ENCODE data around the gene RBM33.
"Not testable (repeated sequence)": the region's sequence is repeated elsewhere in the genome, so short reads cannot be mapped to it uniquely, and the experiment has no call there.

Gene RBM33, protein sequence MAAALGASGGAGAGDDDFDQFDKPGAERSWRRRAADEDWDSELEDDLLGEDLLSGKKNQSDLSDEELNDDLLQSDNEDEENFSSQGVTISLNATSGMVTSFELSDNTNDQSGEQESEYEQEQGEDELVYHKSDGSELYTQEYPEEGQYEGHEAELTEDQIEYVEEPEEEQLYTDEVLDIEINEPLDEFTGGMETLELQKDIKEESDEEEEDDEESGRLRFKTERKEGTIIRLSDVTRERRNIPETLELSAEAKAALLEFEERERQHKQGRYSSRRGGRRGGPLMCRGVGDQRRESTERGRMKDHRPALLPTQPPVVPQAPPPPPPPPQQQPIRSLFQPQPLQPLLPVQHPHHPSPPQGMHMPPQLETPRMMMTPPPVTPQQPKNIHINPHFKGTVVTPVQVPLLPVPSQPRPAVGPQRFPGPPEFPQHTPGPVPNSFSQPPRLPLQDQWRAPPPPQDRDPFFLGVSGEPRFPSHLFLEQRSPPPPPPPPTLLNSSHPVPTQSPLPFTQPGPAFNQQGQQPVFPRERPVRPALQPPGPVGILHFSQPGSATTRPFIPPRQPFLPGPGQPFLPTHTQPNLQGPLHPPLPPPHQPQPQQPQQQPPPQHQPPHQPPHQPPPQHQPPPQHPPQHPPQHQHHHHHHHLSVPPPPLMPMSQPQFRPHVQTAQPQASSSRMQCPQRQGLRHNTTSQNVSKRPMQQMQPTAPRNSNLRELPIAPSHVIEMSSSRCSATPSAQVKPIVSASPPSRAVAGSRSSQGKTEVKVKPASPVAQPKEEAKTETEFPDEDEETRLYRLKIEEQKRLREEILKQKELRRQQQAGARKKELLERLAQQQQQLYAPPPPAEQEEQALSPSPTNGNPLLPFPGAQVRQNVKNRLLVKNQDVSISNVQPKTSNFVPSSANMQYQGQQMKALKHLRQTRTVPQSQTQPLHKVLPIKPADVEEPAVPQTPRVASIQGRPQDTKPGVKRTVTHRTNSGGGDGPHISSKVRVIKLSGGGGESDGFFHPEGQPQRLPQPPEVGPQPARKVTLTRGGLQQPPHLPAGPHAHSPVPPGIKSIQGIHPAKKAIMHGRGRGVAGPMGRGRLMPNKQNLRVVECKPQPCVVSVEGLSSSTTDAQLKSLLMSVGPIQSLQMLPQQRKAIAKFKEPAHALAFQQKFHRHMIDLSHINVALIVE

DNA sequence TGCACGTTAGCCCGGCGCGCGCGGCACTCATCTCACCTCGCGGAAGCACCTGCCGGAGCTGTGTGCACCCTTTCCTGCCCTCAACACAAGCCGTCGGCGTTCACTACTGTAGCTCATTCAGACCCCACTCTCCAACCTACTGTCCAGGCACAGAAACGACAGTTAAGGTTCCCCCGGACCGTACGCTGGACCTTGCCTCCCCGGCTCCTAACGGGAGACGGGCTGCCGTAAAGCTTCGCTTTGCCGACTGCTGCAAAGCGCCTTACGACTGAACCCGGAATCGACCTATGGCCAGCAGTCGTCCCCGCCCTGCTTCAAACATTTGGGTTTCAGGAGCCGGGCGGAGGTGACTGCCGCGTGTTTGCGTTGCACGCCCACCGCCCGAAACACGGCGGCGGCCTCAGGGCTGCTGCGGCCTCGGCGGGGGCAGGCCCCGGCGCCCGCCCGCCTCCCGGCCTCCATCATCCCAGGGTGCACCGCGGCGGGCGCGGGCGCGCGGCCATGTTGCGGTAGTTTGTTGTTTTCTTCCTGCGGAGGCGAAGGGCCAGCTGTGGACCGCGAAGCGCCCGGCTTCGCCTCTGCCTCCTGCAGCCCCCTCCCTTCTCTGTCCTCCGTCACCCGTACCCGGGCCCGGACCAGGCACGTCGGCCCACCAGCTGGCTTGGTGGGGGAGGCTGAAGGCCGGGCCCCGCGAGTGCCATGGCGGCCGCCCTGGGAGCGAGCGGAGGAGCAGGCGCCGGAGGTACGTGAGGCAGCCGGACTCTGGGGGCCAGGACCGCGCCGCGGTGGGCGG, at the start of gene RBM33:
Gene RBM33 (plus strand): TSS at position 484 of the 793 bp plus-strand sequence. CDS start 216 bp downstream, at position 700.
- peak; percentile 84 for DNase-seq (ENCODE audit: low spot score)

DNA sequence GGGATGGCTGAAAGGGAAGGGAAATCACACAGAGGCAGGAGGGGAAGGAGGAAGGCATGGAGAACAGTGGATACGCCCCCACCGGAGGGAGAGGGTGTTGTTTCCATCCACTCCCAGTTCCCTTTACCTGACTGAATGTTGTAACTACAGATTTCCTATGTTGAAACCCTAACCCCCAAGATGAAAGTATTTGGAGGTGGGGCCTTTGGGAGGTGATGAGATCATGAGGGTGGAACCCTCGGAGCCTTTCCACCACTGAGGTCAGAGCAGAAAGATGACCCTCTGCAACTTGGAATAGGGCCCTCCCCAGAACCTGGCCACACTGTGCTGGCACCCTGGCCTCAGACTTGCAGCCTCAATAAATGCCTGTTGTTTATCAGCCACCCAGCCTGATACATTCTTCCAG, 49.5 kb upstream of the RBM33 start:
- no peak for DNase-seq (ENCODE audit: low spot score)

DNA sequence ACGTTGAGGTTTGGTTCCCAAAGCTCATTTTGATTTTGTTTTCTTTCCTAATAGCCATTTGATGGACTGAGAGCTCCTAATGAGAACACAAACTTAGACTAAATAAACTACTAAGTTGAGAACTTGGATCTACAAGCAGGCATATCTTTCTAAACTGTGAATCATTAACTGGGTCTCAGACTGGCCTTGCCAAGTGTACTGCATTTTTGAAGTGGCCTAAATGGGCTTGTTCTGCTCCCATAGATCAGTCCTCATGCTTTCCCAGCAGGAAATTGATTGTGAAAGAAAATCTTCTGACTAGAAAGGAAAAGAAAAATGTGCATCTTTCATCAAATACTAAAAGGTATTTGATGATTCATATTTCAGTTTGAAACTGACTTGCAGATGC, 46.7 kb upstream of the RBM33 start:
- DNase-seq (ENCODE audit: low spot score): no peak

GRCh38 chr7:155598810-155599210, 45.7 kb upstream of the RBM33 start:
- peak; percentile 82 for DNase-seq (ENCODE audit: low spot score)

DNA sequence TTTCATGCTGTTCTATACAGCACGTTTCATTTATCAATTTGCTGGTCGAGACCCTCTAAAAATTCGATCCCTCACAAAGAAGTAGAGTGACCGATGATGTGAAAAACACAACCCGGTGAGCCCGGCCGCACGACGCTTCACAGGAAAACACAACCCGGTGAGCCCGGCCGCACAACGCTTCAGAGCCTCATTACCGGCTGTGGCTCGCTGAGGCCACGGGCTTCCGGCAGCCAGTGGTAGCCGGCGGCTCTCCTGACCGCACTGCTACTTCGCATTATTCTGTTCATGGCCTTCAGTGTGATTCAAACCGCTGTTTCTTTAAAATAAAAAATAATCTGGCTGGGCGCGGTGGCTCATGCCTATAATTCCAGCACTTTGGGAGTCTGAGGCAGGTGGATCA, 42.3 kb upstream of the RBM33 start:
- DNase-seq (ENCODE audit: low spot score): no peak

- DNase-seq (ENCODE audit: low spot score): no peak
Measured at GRCh38 chr7:155602750-155603149, 41.7 kb upstream of the RBM33 start.

DNA sequence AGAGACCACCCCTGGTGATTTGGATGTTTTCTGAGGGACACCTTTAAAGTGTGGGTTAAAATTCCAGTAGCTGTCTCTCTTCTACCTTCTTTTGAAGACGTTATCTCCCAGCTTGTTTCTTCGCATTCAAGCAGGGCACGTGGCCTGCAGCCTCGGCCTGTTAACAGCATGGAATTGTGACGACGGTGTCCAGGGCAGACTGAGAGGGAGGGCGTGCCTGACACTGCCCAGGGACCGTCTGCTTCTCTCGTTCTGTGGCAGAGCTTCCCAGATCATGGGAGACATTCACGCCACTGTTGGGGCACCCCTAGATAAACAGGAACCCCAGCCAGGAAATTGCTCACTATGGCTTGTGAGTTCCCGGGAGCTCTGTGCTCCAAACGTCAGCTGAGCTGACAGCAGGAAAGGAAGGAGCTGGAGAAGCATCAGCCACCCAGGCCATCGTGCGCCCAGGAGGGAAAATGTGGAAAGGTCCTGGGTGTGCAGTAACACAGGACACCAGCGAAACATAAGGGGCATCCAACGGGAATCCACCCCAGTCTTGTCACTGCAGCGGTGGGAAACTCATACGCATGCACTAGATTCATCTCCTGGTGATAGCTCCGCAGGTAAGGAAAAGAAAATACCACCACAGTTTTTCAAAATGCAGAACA, 41.1 kb upstream of the RBM33 start:
- DNase-seq (ENCODE audit: low spot score): no peak

DNA sequence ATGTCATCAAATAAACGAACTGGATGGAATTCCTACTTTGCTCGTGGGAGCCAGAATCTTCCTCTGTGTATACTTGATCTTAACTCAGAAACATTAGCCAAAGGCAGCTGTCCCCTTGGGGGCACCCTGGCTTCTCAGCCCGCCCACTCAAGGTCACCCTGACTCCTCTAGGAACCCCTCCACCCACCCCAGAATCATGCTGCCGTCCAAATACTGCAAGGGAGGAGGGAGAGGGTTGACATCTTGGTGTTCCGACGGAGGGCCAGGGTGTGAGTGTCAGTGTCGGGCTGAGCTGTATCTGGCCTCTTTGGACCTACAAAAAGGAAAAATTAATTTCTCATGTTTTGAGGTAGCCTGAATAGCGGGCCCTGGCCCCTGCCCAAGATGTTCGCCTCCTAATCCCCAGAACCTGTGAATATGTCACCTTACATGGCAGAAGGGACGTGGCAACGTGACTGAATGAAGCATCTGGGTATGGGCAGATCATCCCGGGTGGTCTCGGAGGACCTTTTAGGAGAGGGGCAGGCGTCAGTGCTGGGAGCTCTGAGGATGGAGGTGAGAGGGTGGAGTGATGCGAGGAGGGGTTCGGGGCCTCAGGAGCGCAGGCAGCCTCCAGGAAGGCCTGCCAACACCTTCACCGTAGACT, 40.5 kb upstream of the RBM33 start:
- no peak for DNase-seq (ENCODE audit: low spot score)

- no peak for DNase-seq (ENCODE audit: low spot score)
Measured at GRCh38 chr7:155604504-155604997, 39.9 kb upstream of the RBM33 start.

DNA sequence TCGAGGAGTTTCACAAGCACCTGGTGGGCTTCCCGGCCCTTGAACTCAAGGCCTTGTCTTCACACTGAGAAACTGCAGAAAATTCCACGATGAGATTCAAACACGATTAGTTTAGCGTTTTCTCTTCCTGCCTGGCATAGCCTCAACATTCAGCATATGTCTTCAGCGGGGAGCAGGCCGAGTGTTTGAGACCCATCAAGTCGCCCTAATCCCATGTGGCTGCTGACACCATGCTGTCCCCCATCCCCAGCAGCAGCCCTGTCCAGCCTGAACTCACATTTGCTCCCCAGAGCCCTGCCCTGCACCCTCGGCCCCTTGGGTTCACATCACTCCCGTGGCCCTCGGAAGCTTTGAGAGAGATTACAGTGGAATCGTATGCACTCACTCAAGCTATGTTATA, 35.3 kb upstream of the RBM33 start:
- no peak for DNase-seq (ENCODE audit: low spot score)

DNA sequence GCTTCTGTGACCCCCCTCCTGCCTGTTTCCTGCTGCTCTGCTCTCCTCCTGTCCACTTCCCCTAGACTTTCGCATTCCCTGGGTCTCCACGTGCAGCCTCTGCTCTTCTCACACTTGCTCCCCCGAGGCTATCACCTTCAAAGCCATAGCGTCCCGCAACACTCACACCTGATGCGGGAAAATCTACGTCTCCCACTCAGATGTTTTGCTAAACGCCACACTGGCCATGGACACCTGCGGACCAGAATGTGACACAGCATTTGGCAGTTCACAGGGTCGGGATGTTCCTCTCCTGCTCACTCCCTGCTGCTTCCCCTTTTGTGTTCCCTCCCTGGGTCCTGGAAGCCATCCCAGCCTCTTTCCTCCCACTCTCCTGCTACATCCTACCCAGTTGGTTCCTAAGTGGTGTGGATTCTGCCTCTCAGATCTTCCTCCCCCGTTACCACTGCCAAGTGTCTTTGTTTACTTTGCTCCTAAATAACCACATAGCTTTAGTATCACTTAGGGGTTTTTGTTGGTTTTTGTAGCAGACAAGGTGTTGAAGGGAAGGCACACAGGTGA, 33.7 kb upstream of the RBM33 start:
- DNase-seq (ENCODE audit: low spot score): no peak

GRCh38 chr7:155611808-155612447, 32.5 kb upstream of the RBM33 start:
- no peak for DNase-seq (ENCODE audit: low spot score)

DNA sequence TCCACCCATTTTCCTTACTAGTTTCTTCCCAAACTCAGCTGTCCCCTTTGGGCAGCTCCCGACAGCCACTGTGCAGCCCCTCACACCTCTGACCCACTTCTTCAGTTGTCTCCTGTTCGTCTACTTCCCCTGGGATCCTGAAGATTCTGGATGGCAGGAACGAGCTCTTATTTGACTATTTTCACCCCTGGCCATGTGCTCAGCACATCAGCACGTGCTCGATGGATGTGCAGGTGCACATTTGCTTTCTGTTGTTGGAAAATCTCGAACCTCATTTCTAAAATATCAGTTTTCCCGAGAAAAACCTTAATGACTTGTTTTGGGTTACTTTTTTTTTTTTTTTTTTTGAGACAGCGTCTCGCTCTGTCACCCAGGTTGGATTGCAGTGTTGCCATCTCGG, 31.8 kb upstream of the RBM33 start:
- DNase-seq (ENCODE audit: low spot score): no peak

GRCh38 chr7:155615085-155615484, 29.4 kb upstream of the RBM33 start:
- not testable (repeated sequence) for DNase-seq (ENCODE audit: low spot score)

DNA sequence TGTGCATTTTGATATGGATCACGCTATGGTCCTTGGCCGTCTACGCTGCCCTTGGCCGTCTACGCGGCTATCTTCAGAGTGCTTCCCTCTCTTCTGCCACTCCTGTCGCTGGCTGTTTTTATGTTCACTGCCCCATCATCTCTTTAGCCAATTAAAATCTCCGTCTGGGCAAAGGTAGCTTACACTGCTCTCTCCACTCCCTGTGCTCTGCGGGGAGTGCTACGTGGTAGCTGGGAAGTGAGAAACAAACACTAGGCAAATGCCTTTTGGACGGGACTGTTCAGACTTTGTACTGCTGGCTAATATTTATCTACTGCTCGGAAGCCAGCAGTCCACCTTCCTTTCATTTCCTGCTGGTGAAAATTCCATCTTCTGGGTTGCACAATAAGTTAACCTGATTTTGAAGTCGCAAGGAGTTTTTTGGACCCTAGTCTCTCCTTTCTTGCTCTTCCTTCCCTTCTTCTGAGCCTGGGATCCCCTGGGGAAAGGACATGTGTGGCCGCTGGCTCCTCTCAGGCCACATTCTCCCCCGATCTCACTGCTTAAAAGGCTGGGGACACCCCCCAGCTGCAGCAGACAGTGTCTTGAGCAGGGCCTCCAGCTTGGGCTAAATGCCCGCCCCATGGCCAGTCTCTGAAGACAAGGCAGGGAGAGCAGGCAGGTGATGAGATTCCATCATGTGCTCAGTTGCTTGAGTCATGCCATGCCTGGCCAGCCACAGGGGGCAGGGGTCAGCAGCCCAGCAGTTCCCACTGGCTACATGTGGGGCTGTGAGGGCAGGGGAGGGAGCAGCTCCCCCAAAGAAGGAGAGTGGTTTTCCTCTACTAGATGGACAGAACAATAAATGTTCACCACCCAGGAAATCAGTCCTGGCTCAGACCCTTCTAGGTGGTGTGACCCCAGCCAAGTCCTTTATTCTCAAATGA, 25.5 kb upstream of the RBM33 start:
- DNase-seq (ENCODE audit: low spot score): no peak

GRCh38 chr7:155619634-155620271, 24.7 kb upstream of the RBM33 start:
- no peak for DNase-seq (ENCODE audit: low spot score)

GRCh38 chr7:155620497-155620896, 24.0 kb upstream of the RBM33 start:
- no peak for DNase-seq (ENCODE audit: low spot score)

GRCh38 chr7:155621418-155621980, 23.0 kb upstream of the RBM33 start:
- no peak for DNase-seq (ENCODE audit: low spot score)
